Prostate gland (tissue), 2 donors: ENCODE data around the gene PPL. TPM values are rescaled to one million over a fixed set of nuclear protein-coding genes. Genes with fewer than 3 reads are reported as not detected.
A peak's percentile ranks its signal among the peaks of the same experiment; 100 is the strongest.

Source experiments
- DNase-seq: peaks from one replicate; pipeline ENCODE4 v3.0.0-alpha.2; 2019; ENCODE audit warnings: low spot score
- H3K27ac ChIP-seq, 2 donors: fragments of 200-600 bp; sonication (generic); 2 replicates each; pipeline ENCODE4 v1.5.1; 2017 to 2019
- H3K27me3 ChIP-seq: fragments of 200-600 bp; sonication (generic); replicated peaks from 2 replicates; pipeline ENCODE4 v1.5.1; 2019; ENCODE audit not compliant: insufficient read depth
- H3K36me3 ChIP-seq, 2 donors: fragments of 200-600 bp; sonication (generic); 1 replicate in 1 of 2; 2 replicates in 1 of 2; pipeline versions ENCODE4 v1.5.1 to v1.8.1; 2017 to 2019
- H3K4me1 ChIP-seq: fragments of 200-600 bp; sonication (generic); replicated peaks from 2 replicates; pipeline ENCODE4 v1.5.1; 2019
- H3K4me3 ChIP-seq, 2 donors: fragments of 200-600 bp; sonication (generic); 2 replicates each; pipeline ENCODE4 v1.5.1; 2017 to 2019
- H3K9me3 ChIP-seq: fragments of 200-600 bp; sonication (generic); 2 replicates; pipeline ENCODE4 v1.5.1; 2017
- CTCF ChIP-seq, 4 experiments: fragments of 200-600 bp in 2 of 4; fragments of 450-650 bp in 2 of 4; sonication (generic) in 2 of 4; IDR thresholded peaks; 1 replicate in 3 of 4; 2 replicates in 1 of 4; pipeline ENCODE4 v1.5.1; 2016 to 2019; ENCODE audit warnings: antibody characterized with exemption in 4 of 4, mild to moderate bottlenecking in 2 of 4, moderate library complexity in 2 of 4
- POLR2A ChIP-seq: fragments of 450-650 bp; IDR thresholded peaks from one replicate; pipeline ENCODE4 v1.6.1; 2016; ENCODE audit warnings: antibody characterized with exemption, mild to moderate bottlenecking
- POLR2AphosphoS5 ChIP-seq: sonication (generic); formaldehyde crosslinking; IDR thresholded peaks from one replicate; pipeline ENCODE4 v1.6.1; 2017; ENCODE audit warnings: antibody characterized with exemption
- WGBS: methylation state at CpG from one replicate; pipeline ENCODE4 v1.1.5; 2018; 5-methylcytosine and 5-hydroxymethylcytosine counted together
- intact Hi-C: fragments of 100-400 bp; cut with DNase I; formaldehyde crosslinking; loops from one replicate; pipeline ENCODE4 v1.14.2; 2022
- total RNA-seq, 2 donors: library from RNA; depleted of rRNA; stranded (reverse); fragments of >200 nt; gene quantifications; one replicate each; pipeline ENCODE4 v1.1.0, GENCODE V29; 2016

Gene PPL
- total RNA-seq, 2 donors from 2014 or later: 39.4 to 64.3 TPM

- H3K4me3 ChIP-seq: no peak overlapping the region
- no peak for DNase-seq
- no peak overlapping the region for H3K27ac ChIP-seq
- TF ChIP-seq CTCF (IDR thresholded peaks at IDR 0.05) (no peak), POLR2A (no peak), POLR2AphosphoS5 (no peak)
- H3K27me3 ChIP-seq: no peaks in the 10 kb centered on the region
- H3K9me3 ChIP-seq: no peaks in the 10 kb centered on the region
- H3K4me1 ChIP-seq: peaks cover 3% of the 10 kb centered on the region
- H3K36me3 ChIP-seq: peaks cover 8 to 36% of the 10 kb centered on the region in 2 donors
- 94% methylated on average over 45 of the region's 45 CpGs for WGBS
- intact Hi-C loops: no loop called here
Measured at GRCh38 chr16:4884972-4885874, 51.7 kb downstream of the PPL start.

GRCh38 chr16:4884209-4884608, 52.7 kb downstream of the PPL start:
- intact Hi-C loops: no loop called here
- WGBS: 93% methylated on average over 32 of the region's 34 CpGs
- H3K4me1 ChIP-seq: peaks cover 3% of the 10 kb centered on the region
- no peak for DNase-seq
- no peak overlapping the region for H3K4me3 ChIP-seq
- no peaks in the 10 kb centered on the region for H3K27me3 ChIP-seq
- H3K27ac ChIP-seq: no peak overlapping the region
- peaks cover 8 to 40% of the 10 kb centered on the region in 2 donors for H3K36me3 ChIP-seq
- TF ChIP-seq POLR2AphosphoS5 (no peak), POLR2A (no peak)
- no peaks in the 10 kb centered on the region for H3K9me3 ChIP-seq

GRCh38 chr16:4883501-4883900, 53.4 kb downstream of the PPL start:
- peaks cover 8 to 40% of the 10 kb centered on the region in 2 donors for H3K36me3 ChIP-seq
- no peaks in the 10 kb centered on the region for H3K27me3 ChIP-seq
- no peak overlapping the region for H3K4me3 ChIP-seq
- H3K27ac ChIP-seq: no peak overlapping the region
- no peaks in the 10 kb centered on the region for H3K9me3 ChIP-seq
- peaks cover 3% of the 10 kb centered on the region for H3K4me1 ChIP-seq
- TF ChIP-seq POLR2AphosphoS5: no peak
- DNase-seq: no peak
- intact Hi-C loops: no loop called here
- WGBS: 96% methylated on average over 25 of the region's 25 CpGs

- no peak for TF ChIP-seq POLR2A
- no peak for TF ChIP-seq CTCF (IDR thresholded peaks at IDR 0.05)
- peak; percentile 64 for TF ChIP-seq POLR2AphosphoS5
- Histone ChIP-seq H3K4me3 (no peak overlapping the region), H3K4me1 (no peaks in the 10 kb centered on the region), H3K27ac (peak overlapping the region in 1 of 2 donors; percentile 35), H3K27me3 (no peaks in the 10 kb centered on the region), H3K9me3 (no peaks in the 10 kb centered on the region), H3K36me3 (peaks cover 7 to 40% of the 10 kb centered on the region in 2 donors)
- peak; percentile 67 for DNase-seq
- 57% methylated on average over 11 of the region's 11 CpGs for WGBS
- intact Hi-C loops: no loop called here
Measured at GRCh38 chr16:4882633-4883285, 54.2 kb downstream of the PPL start.

GRCh38 chr16:4882000-4882632, 54.8 kb downstream of the PPL start:
- TF ChIP-seq POLR2AphosphoS5 (no peak), POLR2A (no peak), CTCF (IDR thresholded peaks at IDR 0.05) (no peak)
- intact Hi-C loops: no loop called here
- H3K27me3 ChIP-seq: no peaks in the 10 kb centered on the region
- peaks cover 2% of the 10 kb centered on the region for H3K4me1 ChIP-seq
- no peak overlapping the region for H3K4me3 ChIP-seq
- no peak for DNase-seq
- H3K27ac ChIP-seq: peak overlapping the region in 1 of 2 donors; percentile 35
- H3K9me3 ChIP-seq: no peaks in the 10 kb centered on the region
- 61% methylated on average over 14 of the region's 14 CpGs for WGBS
- peaks cover 5 to 40% of the 10 kb centered on the region in 2 donors for H3K36me3 ChIP-seq
